OCI-LY7 (cell line): ENCODE measurements around the gene TRHDE.

Experiments
- EZH2phosphoT487 ChIP-seq: fragments of 200-600 bp; sonication (generic); IDR thresholded peaks from 2 replicates; pipeline ENCODE4 v1.6.1; 2018; ENCODE audit warnings: low read depth, borderline replicate concordance, mild to moderate bottlenecking, mixed run types, antibody characterized with exemption, low read length, moderate library complexity, mixed read lengths
- TF ChIP-seq, protein P1 (sequence below): fragments of 200-600 bp; sonication (generic); conservative IDR thresholded peaks from 2 replicates; pipeline ENCODE4 v1.5.1; 2014; ENCODE audit warnings: mild to moderate bottlenecking, antibody characterized with exemption, low read length, moderate library complexity, mixed read lengths

DNA sequence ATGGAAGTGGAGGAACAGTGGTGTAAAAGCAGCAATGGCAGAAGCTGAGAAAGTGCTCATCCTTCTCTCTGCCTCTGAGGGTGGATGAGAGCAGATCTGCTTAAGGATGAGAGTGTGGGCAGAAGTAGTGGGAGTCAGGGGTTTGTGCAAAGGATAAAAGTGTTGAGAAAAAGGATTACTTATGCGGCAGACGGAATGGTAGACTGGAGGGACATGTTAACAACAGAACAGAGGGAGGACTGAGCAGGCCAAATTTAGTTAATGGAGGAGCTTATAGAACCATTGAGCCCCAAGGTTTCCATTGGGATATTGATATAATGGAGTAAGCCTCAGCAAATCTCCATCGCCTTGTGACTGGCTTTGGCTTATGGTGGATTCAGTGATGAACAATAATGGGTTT is 25.5 kb downstream of the TRHDE start:
- TF ChIP-seq, protein P1, sequence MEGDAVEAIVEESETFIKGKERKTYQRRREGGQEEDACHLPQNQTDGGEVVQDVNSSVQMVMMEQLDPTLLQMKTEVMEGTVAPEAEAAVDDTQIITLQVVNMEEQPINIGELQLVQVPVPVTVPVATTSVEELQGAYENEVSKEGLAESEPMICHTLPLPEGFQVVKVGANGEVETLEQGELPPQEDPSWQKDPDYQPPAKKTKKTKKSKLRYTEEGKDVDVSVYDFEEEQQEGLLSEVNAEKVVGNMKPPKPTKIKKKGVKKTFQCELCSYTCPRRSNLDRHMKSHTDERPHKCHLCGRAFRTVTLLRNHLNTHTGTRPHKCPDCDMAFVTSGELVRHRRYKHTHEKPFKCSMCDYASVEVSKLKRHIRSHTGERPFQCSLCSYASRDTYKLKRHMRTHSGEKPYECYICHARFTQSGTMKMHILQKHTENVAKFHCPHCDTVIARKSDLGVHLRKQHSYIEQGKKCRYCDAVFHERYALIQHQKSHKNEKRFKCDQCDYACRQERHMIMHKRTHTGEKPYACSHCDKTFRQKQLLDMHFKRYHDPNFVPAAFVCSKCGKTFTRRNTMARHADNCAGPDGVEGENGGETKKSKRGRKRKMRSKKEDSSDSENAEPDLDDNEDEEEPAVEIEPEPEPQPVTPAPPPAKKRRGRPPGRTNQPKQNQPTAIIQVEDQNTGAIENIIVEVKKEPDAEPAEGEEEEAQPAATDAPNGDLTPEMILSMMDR: no peak
- TF ChIP-seq EZH2phosphoT487: no peak
